Lower lobe of right lung (tissue), 2 donors: Measurements from ENCODE around the gene FGD1. TPM values are rescaled to one million over a fixed set of nuclear protein-coding genes. Genes with fewer than 3 reads are reported as not detected.

ENCODE experiments used
- ATAC-seq, 2 donors: fragments of 200-7000 bp; cut with Tn5 transposase; one replicate each; pipeline ENCODE4 v1.9.1; 2020 to 2022; ENCODE audit warnings: mild to moderate bottlenecking in 2 of 2, moderate library complexity in 2 of 2
- DNase-seq: peaks from one replicate; pipeline ENCODE4 v3.0.0-alpha.2; 2020
- H3K27ac ChIP-seq: fragments of 200-600 bp; one replicate; pipeline ENCODE4 v1.8.0; 2022
- H3K27me3 ChIP-seq: fragments of 200-600 bp; one replicate; pipeline ENCODE4 v1.8.0; 2022; ENCODE audit warnings: low read depth
- H3K36me3 ChIP-seq: fragments of 200-600 bp; one replicate; pipeline ENCODE4 v1.8.0; 2022; ENCODE audit warnings: mild to moderate bottlenecking
- H3K4me1 ChIP-seq: fragments of 200-600 bp; one replicate; pipeline ENCODE4 v1.8.0; 2022
- H3K4me3 ChIP-seq: fragments of 200-600 bp; one replicate; pipeline ENCODE4 v1.8.0; 2022; ENCODE audit warnings: mild to moderate bottlenecking
- H3K9me3 ChIP-seq: fragments of 200-600 bp; one replicate; pipeline ENCODE4 v1.8.0; 2022
- CTCF ChIP-seq: fragments of 200-600 bp; IDR thresholded peaks from one replicate; pipeline ENCODE4 v1.8.0; 2022; ENCODE audit warnings: antibody characterized with exemption, mild to moderate bottlenecking
- intact Hi-C: fragments of 100-400 bp; cut with DNase I; formaldehyde crosslinking; loops from one replicate; pipeline ENCODE4 v1.11.0; 2022
- total RNA-seq: library from RNA; stranded (reverse); fragmentation: NEBNext Ultra II Directional; extraction: Animal tissue kit (Norgen Biotek cat#: 25700); gene quantifications from one replicate; pipeline ENCODE4 v1.2.1, GENCODE V29; 2021
- donor health status: DM: no; HTN: yes; CAD: no; lungs with severe emphysema.

The FGD1 gene
- total RNA-seq, 1 donor from 2014 or later = 3.2 TPM

GRCh38 chrX:54439960-54440871 is 55.8 kb downstream of the FGD1 start, which contains the start of gene TSR2:
Gene TSR2 (plus strand): TSS chrX:54440404. CDS start chrX:54440422, 18 bp downstream.
- no peaks in the 10 kb centered on the region for H3K27me3 ChIP-seq
- H3K9me3 ChIP-seq = no peaks in the 10 kb centered on the region
- peak within 1 kb of the TSS; percentile 87 for H3K4me3 ChIP-seq
- peak; percentile 84 for DNase-seq
- ATAC-seq = peak; percentile 99 to 100
- no peak for TF ChIP-seq CTCF
- H3K36me3 ChIP-seq = peaks cover 17% of the 10 kb centered on the region
- intact Hi-C loops = no loop called here
- peak within 1 kb of the TSS; percentile 68 for H3K27ac ChIP-seq
- H3K4me1 ChIP-seq = peaks cover 15% of the 10 kb centered on the region

- DNase-seq = no peak
- Histone ChIP-seq H3K9me3 (no peaks in the 10 kb centered on the region), H3K27ac (no peak overlapping the region), H3K4me3 (no peak overlapping the region), H3K27me3 (no peaks in the 10 kb centered on the region), H3K4me1 (no peaks in the 10 kb centered on the region), H3K36me3 (no peaks in the 10 kb centered on the region)
- TF ChIP-seq CTCF = no peak
- intact Hi-C loops = no loop called here
- no peak for ATAC-seq
Observed at GRCh38 chrX:54435121-54435520, 60.9 kb downstream of the FGD1 start.

GRCh38 chrX:54430519-54430918 is 65.5 kb downstream of the FGD1 start:
- H3K9me3 ChIP-seq = no peaks in the 10 kb centered on the region
- intact Hi-C loops = no loop called here

DNA sequence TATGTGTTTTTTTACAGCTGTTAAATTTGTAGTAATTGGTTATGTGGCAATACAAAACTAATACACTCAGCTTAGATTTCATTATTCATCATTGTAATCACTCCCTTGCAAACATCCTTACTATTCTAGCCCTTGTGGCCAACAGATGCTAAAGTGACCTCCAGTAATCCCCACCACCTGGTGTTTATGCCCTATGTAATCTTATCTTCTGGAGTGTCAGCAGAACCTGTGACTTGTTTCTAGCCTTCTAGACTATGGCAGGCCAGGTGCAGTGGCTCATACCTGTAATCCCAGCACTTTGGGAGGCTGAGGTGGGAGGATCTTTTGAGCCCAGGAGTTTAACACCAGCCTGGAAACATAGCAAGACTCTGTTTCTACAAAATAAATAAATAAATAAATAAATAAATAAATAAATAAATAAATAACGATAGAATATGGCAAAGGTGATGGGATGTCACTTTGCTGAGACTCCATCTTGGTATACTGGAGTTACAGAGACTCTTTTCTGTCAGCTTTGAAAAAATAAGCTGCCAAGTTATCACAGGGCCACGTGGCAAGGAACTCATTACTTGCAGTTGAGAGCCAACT is 68.1 kb downstream of the FGD1 start:
- intact Hi-C loops = no loop called here
- Histone ChIP-seq H3K4me3 (no peak overlapping the region), H3K27me3 (no peaks in the 10 kb centered on the region), H3K27ac (no peak overlapping the region), H3K36me3 (no peaks in the 10 kb centered on the region), H3K4me1 (no peaks in the 10 kb centered on the region), H3K9me3 (no peaks in the 10 kb centered on the region)
- no peak for DNase-seq
- no peak for TF ChIP-seq CTCF
- ATAC-seq = no peak

More at GRCh38 chrX:54430519-54430918, 65.5 kb downstream of the FGD1 start:
- DNase-seq = no peak
- no peaks in the 10 kb centered on the region for H3K27me3 ChIP-seq
- no peak for TF ChIP-seq CTCF
- no peaks in the 10 kb centered on the region for H3K4me1 ChIP-seq
- no peak overlapping the region for H3K27ac ChIP-seq
- no peak for ATAC-seq
- H3K36me3 ChIP-seq = no peaks in the 10 kb centered on the region
- no peak overlapping the region for H3K4me3 ChIP-seq

GRCh38 chrX:54423161-54423888 is 72.7 kb downstream of the FGD1 start:
- intact Hi-C loops = no loop called here

More at GRCh38 chrX:54423161-54423888, 72.7 kb downstream of the FGD1 start:
- H3K9me3 ChIP-seq = no peaks in the 10 kb centered on the region
- no peak for ATAC-seq
- TF ChIP-seq CTCF = no peak
- H3K4me1 ChIP-seq = no peaks in the 10 kb centered on the region
- H3K4me3 ChIP-seq = no peak overlapping the region
- no peaks in the 10 kb centered on the region for H3K27me3 ChIP-seq
- no peak for DNase-seq
- H3K36me3 ChIP-seq = no peaks in the 10 kb centered on the region
- no peak overlapping the region for H3K27ac ChIP-seq
